HFFc6 (cell line): Measurements from ENCODE around the gene EHHADH. TPM values are rescaled to one million over a fixed set of nuclear protein-coding genes. Genes with fewer than 3 reads are reported as not detected.

Experiments
- DNase-seq: peaks from one replicate; pipeline ENCODE4 v3.0.0-alpha.2; 2018
- H3K27ac Mint-ChIP-seq: 2 replicates; pipeline ENCODE4 v1.8.0; 2020; ENCODE audit warnings: mild to moderate bottlenecking, mixed read lengths
- H3K27me3 Mint-ChIP-seq: 2 replicates; pipeline ENCODE4 v1.8.0; 2021; ENCODE audit warnings: mild to moderate bottlenecking, moderate library complexity, mixed read lengths; ENCODE audit not compliant: insufficient read depth
- H3K36me3 Mint-ChIP-seq: 2 replicates; pipeline ENCODE4 v1.8.0; 2021; ENCODE audit warnings: low read depth, mixed read lengths
- H3K4me1 Mint-ChIP-seq: 2 replicates; pipeline ENCODE4 v1.8.0; 2020; ENCODE audit warnings: low read depth, mixed read lengths
- H3K4me3 Mint-ChIP-seq: 2 replicates; pipeline ENCODE4 v1.8.0; 2020; ENCODE audit warnings: mild to moderate bottlenecking, moderate library complexity, mixed read lengths
- H3K9me3 Mint-ChIP-seq: 2 replicates; pipeline ENCODE4 v1.8.0; 2020; ENCODE audit warnings: mild to moderate bottlenecking, mixed read lengths
- CTCF ChIP-seq: fragments of 200-600 bp; sonication (generic); IDR thresholded peaks from 2 replicates; pipeline ENCODE4 v1.5.0; 2021; ENCODE audit warnings: antibody characterized with exemption, mild to moderate bottlenecking
- total RNA-seq, 6 experiments: library from RNA; stranded (reverse); fragmentation: NEBNext Ultra II Directional; extraction: Animal tissue kit (Norgen Biotek cat#: 25700); gene quantifications; 2 replicates in 1 of 6; 3 replicates in 5 of 6; pipeline ENCODE4 v1.2.3, GENCODE V29; 2021

EHHADH gene
- total RNA-seq, 6 experiments from 2014 or later = 4.2 to 7.4 (median 6.4) TPM

GRCh38 chr3:185270956-185271332 lies 17.1 kb upstream of the EHHADH start:
- Mint-ChIP-seq H3K4me1 (no peaks in the 10 kb centered on the region), H3K36me3 (no peaks in the 10 kb centered on the region), H3K9me3 (no peaks in the 10 kb centered on the region), H3K4me3 (no peak overlapping the region), H3K27me3 (peaks cover 11% of the 10 kb centered on the region), H3K27ac (no peak overlapping the region)
- no peak for TF ChIP-seq CTCF
- DNase-seq = no peak

GRCh38 chr3:185270262-185270955 lies 16.6 kb upstream of the EHHADH start:
- Mint-ChIP-seq H3K36me3 (no peaks in the 10 kb centered on the region), H3K4me3 (no peak overlapping the region), H3K4me1 (no peaks in the 10 kb centered on the region), H3K27ac (no peak overlapping the region), H3K9me3 (no peaks in the 10 kb centered on the region), H3K27me3 (peaks cover 11% of the 10 kb centered on the region)
- DNase-seq = peak; percentile 46
- TF ChIP-seq CTCF = peak; percentile 81

- Mint-ChIP-seq H3K4me3 (no peak overlapping the region), H3K9me3 (no peaks in the 10 kb centered on the region), H3K27ac (no peak overlapping the region), H3K4me1 (no peaks in the 10 kb centered on the region), H3K36me3 (no peaks in the 10 kb centered on the region), H3K27me3 (peaks cover 11% of the 10 kb centered on the region)
- no peak for TF ChIP-seq CTCF
- no peak for DNase-seq
These were observed 14.5 kb upstream of the EHHADH start for GRCh38 chr3:185268194-185268962.

GRCh38 chr3:185267193-185267592 lies 13.3 kb upstream of the EHHADH start:
- TF ChIP-seq CTCF = no peak
- H3K9me3 Mint-ChIP-seq = no peaks in the 10 kb centered on the region
- peaks cover 12% of the 10 kb centered on the region for H3K27me3 Mint-ChIP-seq
- no peaks in the 10 kb centered on the region for H3K4me1 Mint-ChIP-seq
- no peak overlapping the region for H3K4me3 Mint-ChIP-seq
- no peak for DNase-seq
- H3K36me3 Mint-ChIP-seq = no peaks in the 10 kb centered on the region
- H3K27ac Mint-ChIP-seq = no peak overlapping the region

GRCh38 chr3:185264849-185265553 lies 11.2 kb upstream of the EHHADH start:
- no peak for DNase-seq
- TF ChIP-seq CTCF = no peak
- no peaks in the 10 kb centered on the region for H3K36me3 Mint-ChIP-seq
- no peaks in the 10 kb centered on the region for H3K4me1 Mint-ChIP-seq
- no peak overlapping the region for H3K27ac Mint-ChIP-seq
- peaks cover 13% of the 10 kb centered on the region for H3K27me3 Mint-ChIP-seq
- 0 out of 2 replicates have a peak, but pooled peaks cover 2% of the 10 kb centered on the region for H3K9me3 Mint-ChIP-seq
- no peak overlapping the region for H3K4me3 Mint-ChIP-seq
